A549 (cell line): ENCODE data around the gene PTPRN2.

Experiments
- KDM1A ChIP-seq: fragments of 200-600 bp; sonication (generic); IDR thresholded peaks from 2 replicates; pipeline ENCODE4 v1.6.1; 2016; ENCODE audit warnings: low read depth, mild to moderate bottlenecking
- POLR2A ChIP-seq: IDR thresholded peaks from 2 replicates; pipeline ENCODE4 v1.6.1; 2012; ENCODE audit warnings: mild to moderate bottlenecking, low read length
- TF ChIP-seq, protein P1 (sequence below): fragments of >200 bp; sonication (Bioruptor Twin); formaldehyde crosslinking; IDR thresholded peaks from 3 replicates; pipeline ENCODE4 v1.5.1; 2016

DNA sequence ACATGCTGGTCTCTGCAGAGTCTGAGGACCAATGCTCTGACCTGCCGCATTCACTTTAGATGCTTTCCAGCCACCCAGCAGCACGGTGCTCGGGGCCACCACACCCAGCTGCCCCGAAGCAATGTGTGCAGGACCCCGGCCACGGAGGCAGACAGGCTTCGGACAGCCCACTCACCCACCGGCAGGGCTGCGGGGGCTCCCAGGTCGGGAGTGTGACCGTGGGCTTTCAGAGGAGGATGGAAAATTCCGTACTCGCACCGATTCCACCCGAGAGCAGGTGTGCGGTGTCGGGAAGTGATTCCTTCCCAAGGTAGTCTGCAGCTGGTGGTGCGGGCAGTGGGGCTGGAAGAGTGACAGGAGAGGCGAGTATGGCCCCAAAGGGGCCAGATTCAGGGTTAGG is 1059.9 kb downstream of the PTPRN2 start:
- TF ChIP-seq POLR2A (no peak), KDM1A (no peak)
- TF ChIP-seq, protein P1, sequence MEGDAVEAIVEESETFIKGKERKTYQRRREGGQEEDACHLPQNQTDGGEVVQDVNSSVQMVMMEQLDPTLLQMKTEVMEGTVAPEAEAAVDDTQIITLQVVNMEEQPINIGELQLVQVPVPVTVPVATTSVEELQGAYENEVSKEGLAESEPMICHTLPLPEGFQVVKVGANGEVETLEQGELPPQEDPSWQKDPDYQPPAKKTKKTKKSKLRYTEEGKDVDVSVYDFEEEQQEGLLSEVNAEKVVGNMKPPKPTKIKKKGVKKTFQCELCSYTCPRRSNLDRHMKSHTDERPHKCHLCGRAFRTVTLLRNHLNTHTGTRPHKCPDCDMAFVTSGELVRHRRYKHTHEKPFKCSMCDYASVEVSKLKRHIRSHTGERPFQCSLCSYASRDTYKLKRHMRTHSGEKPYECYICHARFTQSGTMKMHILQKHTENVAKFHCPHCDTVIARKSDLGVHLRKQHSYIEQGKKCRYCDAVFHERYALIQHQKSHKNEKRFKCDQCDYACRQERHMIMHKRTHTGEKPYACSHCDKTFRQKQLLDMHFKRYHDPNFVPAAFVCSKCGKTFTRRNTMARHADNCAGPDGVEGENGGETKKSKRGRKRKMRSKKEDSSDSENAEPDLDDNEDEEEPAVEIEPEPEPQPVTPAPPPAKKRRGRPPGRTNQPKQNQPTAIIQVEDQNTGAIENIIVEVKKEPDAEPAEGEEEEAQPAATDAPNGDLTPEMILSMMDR = no peak
